Measurements from ENCODE around the gene ADAMTSL1. TPM values are rescaled to one million over a fixed set of nuclear protein-coding genes. Genes with fewer than 3 reads are reported as not detected.

ADAMTSL1 gene
- total RNA-seq, 1 experiment from 2014 or later, result not detected

GRCh38 chr9:18614651-18615050, 140.7 kb downstream of the ADAMTSL1 start (continued):
- TF ChIP-seq REST (IDR thresholded peaks at IDR 0.05; ENCODE audit: low read depth) (no peak), CEBPB (IDR thresholded peaks at IDR 0.05; ENCODE audit: low read depth) (no peak), ZNF274 (IDR thresholded peaks at IDR 0.05; ENCODE audit: low read depth, low read length) (no peak), SRF (IDR thresholded peaks at IDR 0.05; ENCODE audit: low read depth) (no peak), JUND (IDR thresholded peaks at IDR 0.05) (no peak), ELF1 (IDR thresholded peaks at IDR 0.05; ENCODE audit: borderline replicate concordance, low read depth) (no peak)
- TF ChIP-seq, protein P1, sequence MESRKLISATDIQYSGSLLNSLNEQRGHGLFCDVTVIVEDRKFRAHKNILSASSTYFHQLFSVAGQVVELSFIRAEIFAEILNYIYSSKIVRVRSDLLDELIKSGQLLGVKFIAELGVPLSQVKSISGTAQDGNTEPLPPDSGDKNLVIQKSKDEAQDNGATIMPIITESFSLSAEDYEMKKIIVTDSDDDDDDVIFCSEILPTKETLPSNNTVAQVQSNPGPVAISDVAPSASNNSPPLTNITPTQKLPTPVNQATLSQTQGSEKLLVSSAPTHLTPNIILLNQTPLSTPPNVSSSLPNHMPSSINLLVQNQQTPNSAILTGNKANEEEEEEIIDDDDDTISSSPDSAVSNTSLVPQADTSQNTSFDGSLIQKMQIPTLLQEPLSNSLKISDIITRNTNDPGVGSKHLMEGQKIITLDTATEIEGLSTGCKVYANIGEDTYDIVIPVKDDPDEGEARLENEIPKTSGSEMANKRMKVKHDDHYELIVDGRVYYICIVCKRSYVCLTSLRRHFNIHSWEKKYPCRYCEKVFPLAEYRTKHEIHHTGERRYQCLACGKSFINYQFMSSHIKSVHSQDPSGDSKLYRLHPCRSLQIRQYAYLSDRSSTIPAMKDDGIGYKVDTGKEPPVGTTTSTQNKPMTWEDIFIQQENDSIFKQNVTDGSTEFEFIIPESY (IDR thresholded peaks at IDR 0.05; ENCODE audit: extremely low read depth, insufficient replicate concordance, low read length), result no peak

DNA sequence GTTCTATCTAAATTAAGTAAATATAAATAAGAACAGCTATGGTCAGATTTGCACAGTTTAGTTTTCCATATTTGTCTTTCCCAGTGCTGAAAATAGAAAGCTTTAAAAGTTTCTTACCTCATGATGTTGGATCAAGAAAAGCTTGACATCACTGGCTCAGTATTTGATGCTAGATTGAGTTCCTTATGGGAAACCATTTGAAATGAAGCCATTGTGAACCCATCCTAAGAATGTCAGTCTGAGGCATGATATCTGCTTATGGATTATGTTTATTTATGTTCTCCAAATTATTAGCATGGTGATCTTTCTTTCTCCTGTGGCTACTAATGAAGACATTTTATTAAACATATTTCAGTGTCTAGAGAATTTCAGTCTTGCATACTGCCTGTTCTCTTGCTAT, 143.0 kb downstream of the ADAMTSL1 start:
- no peaks in the 10 kb centered on the region for H3K27me3 ChIP-seq (ENCODE audit: insufficient read depth, low read length)
- H3K9ac ChIP-seq (ENCODE audit: low read length), result no peak overlapping the region
- CTCF ChIA-PET, result no interaction called here
- no peak overlapping the region for H3K27ac ChIP-seq (ENCODE audit: low read depth, low read length)
- ATAC-seq (no peak), DNase-seq (ENCODE audit: low read depth, low spot score) (no peak)
- POLR2A ChIA-PET, result no interaction called here
- H3K79me2 ChIP-seq (ENCODE audit: insufficient read depth, low read length), result no peaks in the 10 kb centered on the region
- H3K4me3 ChIP-seq (replicated peaks in 1 of 2; ENCODE audit: low read depth in 1 of 2, low read length in 2 of 2), result no peak overlapping the region
- no peaks in the 10 kb centered on the region for H4K20me1 ChIP-seq (ENCODE audit: insufficient read depth)
- intact Hi-C loops (cut with micrococcal nuclease), result no loop called here
- no peaks in the 10 kb centered on the region for H3K36me3 ChIP-seq (ENCODE audit: control insufficient read depth in 1 of 2, insufficient read depth in 2 of 2, low read length in 2 of 2)
- no TSS peak for BruUV-seq (replicated peaks)
- TF ChIP-seq ZNF274 (IDR thresholded peaks at IDR 0.05; ENCODE audit: low read depth, low read length) (no peak), ELF1 (IDR thresholded peaks at IDR 0.05; ENCODE audit: borderline replicate concordance, low read depth) (no peak)
- RAD21 ChIA-PET (ENCODE audit: low non-redundant PET in 1 of 2, low total read pairs in 2 of 2, uncharacterized antibody in 2 of 2, unreplicated experiment in 2 of 2), result interaction anchor here in 1 of 2 experiments (0.7 kb wide), 1 partner anchor 71 kb away, joined by 3 read pairs; no protein-coding TSS in a partner anchor
- H3K4me1 ChIP-seq (ENCODE audit: control insufficient read depth in 1 of 2, insufficient read depth in 2 of 2, low read length in 2 of 2), result no peaks in the 10 kb centered on the region
- H3K4me2 ChIP-seq (ENCODE audit: low read length), result no peak overlapping the region
- H3K9me2 ChIP-seq (ENCODE audit: insufficient read depth), result no peaks in the 10 kb centered on the region
- H3K9me3 ChIP-seq (ENCODE audit: control insufficient read depth in 1 of 2, insufficient read depth in 1 of 2, low read depth in 1 of 2, low read length in 2 of 2), result no peaks in the 10 kb centered on the region
- no peak overlapping the region for H2AFZ ChIP-seq (ENCODE audit: low read depth, low read length, poor library complexity, severe bottlenecking)
